H54 (cell line): ENCODE measurements around the gene ICAM5.

Experiments
- DNase-seq: peaks from one replicate; pipeline ENCODE4 v3.0.0; 2011; ENCODE audit warnings: low spot score, mixed read lengths; ENCODE audit not compliant: insufficient read length
- FAIRE-seq: peaks from 3 replicates; lab custom pipeline; 2011; peaks lifted over from hg19 to GRCh38; lab: Jason Lieb, UNC
- POLR2A ChIP-seq: IDR thresholded peaks from 2 replicates; pipeline ENCODE4 v1.6.1; 2011; ENCODE audit warnings: low read depth, mild to moderate bottlenecking, low read length

ICAM5 gene

DNA sequence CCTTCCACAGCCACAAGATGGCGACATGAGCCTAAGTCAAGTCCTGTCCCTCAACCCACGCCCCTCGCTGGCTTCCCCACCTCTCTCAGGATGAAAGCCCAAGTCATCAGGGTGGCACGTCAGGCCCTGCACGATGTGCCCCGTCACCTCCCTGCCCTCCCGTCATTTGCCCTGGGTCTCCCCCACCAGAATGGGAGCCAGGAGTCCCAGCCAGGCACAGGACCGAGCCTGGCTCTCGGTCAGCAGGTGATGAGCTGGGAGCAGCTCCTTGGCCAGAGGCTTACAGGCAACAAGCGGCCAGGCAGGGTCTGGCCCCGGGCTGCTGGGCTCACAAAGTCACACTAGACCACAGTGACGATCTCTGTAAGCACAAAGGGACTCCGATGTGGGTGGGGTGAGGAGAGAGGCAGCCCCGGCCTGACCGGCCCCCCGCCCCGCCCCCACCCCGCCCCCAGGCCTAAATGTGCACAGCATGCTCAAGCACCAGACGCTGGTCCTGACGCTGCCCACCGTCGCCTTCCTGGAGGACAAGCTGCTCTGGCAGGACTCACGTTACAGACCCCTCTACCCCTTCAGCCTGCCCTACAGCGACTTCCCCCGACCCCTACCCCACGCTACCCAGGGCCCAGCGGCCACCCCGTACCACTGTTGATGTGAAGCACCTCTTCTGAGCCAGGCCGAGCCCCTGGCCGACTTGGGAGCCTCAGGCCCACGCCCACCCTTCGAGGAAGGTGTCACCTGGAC lies 30.4 kb upstream of the ICAM5 start:
- FAIRE-seq (no peak), DNase-seq (peak; percentile 58)
- no peak for TF ChIP-seq POLR2A

DNA sequence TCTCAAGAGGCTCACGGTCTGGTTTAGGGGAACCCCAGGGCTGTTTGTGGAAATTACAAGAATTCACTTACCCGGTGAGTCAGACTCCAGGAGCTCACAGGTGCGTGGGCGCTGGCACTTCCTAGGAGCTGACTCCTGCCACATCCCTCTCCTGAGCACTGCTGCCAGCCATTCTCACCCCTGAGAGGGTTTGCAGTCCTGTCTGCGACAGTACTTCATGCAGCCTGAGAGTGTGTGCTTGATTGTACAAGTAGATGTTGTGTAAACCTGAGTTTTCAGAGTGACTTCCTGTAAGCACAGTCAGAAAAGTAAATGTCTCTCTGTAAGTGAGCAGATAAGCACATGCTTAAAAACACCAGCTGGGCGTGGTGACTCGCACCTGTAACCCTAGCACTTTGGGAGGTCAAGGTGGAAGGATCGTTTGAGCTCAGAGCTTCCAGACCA lies 29.6 kb upstream of the ICAM5 start:
- TF ChIP-seq POLR2A: no peak
- FAIRE-seq: no peak

DNA sequence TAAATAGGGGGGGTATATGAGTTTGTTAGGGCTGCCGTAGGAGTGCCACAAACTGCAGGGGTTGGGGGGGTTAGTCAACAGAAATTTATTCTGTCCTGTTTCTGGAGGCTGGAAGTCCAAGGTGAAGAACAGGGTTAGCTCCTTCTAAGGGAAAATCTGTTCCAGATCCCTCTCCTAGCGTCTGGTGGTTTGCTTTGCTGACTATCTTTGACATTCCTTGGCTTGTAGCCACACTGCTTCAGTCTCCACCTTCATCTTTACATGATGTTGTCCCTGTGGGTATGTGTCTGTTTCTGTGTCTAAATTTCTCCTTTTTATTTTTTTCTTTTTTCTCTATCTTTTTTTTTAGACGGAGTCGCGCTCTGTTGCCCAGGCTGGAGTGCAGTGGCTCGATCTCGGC lies 27.0 kb upstream of the ICAM5 start:
- no peak for FAIRE-seq
- no peak for DNase-seq
- TF ChIP-seq POLR2A: no peak

More for the DNA sequence above, 29.6 kb upstream of the ICAM5 start:
- no peak for DNase-seq

DNA sequence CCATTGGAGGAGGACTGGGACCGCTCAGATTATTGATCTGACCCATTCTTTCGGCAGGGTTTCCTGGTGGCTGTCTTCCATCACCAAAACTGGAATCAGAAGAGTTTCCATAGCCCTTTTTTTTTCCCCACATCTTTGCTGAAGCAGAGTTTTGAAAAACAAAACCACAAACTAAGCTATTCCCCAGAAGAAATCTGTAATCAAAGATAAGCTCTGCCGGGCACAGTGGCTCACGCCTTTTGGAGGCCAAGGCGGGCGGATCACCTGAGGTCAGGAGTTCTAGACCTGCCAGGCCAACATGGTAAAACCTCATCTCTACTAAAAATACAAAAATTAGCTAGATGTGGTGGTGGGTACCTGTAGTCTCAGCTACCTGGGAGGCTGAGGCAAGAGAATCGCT lies 23.0 kb upstream of the ICAM5 start:
- DNase-seq: no peak
- no peak for FAIRE-seq
- no peak for TF ChIP-seq POLR2A

DNA sequence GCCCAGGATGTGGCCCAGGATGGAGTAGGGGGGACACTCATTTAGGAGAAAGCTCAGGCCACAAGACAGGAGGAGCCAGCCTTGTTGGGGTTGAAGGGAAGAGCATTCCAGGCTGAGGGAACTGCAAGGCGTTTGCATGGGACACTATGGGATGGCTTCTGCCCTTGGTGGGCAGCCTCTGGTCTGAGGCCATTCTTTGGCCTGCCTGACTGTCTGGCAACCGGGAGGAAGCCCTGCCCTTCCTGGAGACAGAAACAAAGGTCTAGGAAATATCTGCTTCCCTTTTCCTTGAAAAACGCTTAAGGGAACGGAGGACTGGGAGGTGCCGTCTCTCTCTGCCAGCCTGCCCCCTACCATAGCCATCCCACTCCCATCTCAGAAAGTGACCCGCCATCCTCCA lies 21.7 kb upstream of the ICAM5 start:
- no peak for TF ChIP-seq POLR2A
- DNase-seq (no peak), FAIRE-seq (no peak)

DNA sequence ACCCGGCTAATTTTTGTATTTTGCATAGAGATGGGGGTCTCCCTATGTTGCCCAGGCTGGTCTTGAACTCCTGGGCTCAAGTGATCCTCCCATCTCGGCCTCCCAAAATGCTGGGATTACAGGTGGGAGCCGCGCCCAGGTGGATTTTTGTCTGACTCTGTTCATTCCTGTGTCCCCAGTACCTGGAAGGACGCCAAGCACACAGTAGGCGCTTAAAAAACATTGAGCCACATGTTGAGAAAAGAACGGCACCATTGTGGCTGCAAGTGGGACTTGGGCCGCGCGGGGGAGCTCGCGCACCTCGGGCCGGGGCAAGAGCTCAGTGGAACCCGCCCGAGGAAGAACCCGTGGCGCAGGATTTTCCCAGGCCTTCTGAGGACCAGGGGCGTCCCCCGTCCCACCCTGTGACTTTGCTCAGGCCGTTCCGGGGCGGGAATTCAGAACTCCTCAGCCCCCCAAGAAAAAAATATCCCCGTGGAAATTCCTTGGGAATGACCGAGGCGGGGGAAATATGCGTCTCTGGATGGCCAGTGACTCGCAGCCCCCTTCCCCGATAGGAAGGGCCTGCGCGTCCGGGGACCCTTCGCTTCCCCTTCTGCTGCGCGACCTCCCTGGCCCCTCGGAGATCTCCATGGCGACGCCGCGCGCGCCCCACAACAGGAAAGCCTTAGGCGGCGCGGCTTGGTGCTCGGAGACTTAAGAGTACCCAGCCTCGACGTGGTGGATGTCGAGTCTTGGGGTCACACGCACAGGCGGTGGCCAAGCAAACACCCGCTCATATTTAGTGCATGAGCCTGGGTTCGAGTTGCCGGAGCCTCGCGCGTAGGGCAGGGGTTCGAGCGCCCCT lies 20.2 kb upstream of the ICAM5 start:
- FAIRE-seq (no peak), DNase-seq (peak; percentile 67)
- no peak for TF ChIP-seq POLR2A

DNA sequence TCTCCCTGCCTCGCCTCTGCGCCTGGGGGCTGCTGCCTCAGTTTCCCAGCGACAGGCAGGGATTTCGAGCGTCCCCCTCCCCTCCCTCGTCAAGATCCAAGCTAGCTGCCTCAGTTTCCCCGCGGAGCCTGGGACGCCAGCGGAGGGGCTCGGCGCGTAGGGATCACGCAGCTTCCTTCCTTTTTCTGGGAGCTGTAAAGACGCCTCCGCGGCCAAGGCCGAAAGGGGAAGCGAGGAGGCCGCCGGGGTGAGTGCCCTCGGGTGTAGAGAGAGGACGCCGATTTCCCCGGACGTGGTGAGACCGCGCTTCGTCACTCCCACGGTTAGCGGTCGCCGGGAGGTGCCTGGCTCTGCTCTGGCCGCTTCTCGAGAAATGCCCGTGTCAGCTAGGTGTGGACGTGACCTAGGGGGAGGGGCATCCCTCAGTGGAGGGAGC lies 19.6 kb upstream of the ICAM5 start:
- DNase-seq (no peak), FAIRE-seq (no peak)
- no peak for TF ChIP-seq POLR2A

DNA sequence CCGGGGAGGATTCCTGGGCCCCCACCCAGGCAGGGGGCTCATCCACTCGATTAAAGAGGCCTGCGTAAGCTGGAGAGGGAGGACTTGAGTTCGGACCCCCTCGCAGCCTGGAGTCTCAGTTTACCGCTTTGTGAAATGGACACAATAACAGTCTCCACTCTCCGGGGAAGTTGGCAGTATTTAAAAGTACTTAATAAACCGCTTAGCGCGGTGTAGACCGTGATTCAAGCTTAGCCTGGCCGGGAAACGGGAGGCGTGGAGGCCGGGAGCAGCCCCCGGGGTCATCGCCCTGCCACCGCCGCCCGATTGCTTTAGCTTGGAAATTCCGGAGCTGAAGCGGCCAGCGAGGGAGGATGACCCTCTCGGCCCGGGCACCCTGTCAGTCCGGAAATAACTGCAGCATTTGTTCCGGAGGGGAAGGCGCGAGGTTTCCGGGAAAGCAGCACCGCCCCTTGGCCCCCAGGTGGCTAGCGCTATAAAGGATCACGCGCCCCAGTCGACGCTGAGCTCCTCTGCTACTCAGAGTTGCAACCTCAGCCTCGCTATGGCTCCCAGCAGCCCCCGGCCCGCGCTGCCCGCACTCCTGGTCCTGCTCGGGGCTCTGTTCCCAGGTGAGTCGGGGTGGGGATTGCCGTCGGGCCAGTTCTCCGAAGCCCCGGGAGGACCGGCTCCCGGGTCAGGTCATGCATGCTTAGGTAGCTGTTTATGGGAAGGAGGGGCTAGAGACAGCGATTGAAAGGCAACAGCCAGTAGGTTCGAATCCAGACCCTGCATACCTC lies 18.9 kb upstream of the ICAM5 start, which contains the start of gene ICAM1:
Gene ICAM1, plus strand, starts transcription at position 505 of the 779 bp plus-strand sequence. Its CDS starts 40 bp downstream, at position 545.
- 0 out of 2 replicates have a peak, but pooled peaks have one; percentile 15 for TF ChIP-seq POLR2A
- FAIRE-seq: no peak
- no peak for DNase-seq

DNA sequence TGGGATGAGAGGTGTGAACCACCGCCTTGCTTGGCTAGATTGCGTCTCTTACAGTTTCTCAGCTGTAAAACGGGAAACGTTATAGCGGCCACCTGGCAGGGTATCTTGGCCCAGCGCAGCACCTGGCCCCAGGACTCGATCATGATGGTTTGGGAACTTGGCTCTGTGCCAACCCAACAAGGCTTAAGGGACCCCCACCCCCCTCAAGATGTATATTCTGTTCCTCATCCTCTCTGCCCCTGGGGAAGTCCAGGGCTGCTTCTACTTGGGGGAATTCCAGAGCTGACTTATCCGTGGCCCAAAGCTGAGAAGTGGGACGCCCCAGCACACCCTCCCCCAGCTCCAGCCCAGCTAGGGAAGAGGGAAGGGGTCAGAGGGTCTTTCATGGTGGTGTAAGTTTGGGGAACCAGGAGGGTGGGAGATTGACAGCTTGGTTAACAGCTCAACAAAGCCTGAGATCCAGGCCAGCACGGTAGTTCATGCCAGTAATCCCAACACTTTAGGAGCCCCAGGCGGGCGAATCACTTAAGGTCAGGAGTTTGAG lies 18.1 kb upstream of the ICAM5 start:
- DNase-seq (no peak), FAIRE-seq (no peak)
- TF ChIP-seq POLR2A: no peak

DNA sequence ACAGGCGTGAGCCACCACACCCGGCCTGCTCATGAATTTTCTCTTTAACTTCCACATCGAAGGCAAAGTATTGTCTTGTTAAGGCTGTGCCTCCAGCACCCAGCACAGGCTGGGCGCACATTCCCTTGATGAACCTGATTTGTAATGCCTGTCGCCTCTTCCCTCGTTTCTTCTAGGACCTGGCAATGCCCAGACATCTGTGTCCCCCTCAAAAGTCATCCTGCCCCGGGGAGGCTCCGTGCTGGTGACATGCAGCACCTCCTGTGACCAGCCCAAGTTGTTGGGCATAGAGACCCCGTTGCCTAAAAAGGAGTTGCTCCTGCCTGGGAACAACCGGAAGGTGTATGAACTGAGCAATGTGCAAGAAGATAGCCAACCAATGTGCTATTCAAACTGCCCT lies 15.2 kb upstream of the ICAM5 start:
- DNase-seq (no peak), FAIRE-seq (no peak)
- TF ChIP-seq POLR2A: no peak

DNA sequence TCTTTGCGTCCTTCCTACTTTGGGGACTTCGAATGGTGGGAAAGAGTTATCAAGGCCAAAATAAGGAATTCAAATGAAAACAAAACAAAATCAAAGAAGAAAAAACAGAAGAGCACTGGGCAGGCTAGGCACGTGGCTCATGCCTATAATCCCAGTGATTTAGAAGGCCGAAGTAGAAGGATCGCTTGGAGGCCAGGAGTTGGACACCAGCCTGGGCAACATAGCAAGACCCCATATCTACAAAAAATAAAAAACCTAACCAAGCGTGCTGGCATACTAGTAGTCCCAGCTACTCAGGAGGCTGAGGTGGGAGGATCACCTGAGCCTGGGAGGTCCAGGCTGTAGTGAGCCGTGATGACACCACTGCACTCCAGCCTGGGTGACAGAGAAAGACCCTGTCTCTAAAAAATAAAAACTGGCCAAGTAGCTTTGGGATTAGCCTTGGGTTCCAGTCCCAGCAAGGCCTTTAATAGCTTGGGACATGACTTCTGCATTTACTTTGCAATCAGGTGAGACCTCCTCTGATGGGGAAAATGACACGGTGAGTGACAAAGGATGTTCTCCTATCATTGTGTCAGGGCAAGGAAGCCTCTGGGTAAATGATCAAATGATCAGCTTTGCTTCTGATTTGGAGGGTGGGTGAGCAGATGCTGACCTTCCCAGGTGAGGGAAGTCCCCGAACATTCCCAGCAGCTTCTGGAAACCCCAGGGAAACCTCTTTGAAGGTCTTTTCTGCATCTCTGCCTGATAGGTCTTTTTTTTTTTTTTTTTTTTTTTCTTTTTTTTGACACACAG lies 11.8 kb upstream of the ICAM5 start:
- TF ChIP-seq POLR2A: no peak
- FAIRE-seq (no peak), DNase-seq (no peak)

DNA sequence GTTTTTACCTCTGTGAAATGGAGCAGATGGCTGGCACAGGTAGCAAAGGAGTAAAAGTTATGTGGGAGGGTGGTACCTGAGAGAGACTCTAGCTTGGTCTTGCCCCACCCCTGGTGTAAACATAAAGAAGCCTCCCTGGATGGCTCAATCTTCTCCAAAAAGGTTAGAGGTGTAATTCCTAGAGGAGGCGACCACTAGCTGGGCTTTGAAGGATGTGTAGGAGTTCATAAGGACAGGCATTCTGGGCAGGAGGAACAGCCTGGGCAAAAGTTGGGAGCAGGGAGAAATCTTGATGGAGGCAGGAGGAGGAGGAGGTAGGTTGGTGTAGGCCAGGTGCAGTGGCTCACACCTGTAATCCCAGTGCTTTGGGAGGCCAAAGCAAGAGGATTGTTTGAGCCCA lies 10.8 kb upstream of the ICAM5 start:
- FAIRE-seq (no peak), DNase-seq (no peak)
- TF ChIP-seq POLR2A: no peak
